DND-41 (cell line): ENCODE data around the gene TAF4.

ENCODE experiments used
- ATAC-seq: fragments of 200-7000 bp; cut with Tn5 transposase; 3 replicates; pipeline ENCODE4 v1.9.1; 2021; ENCODE audit warnings: low read depth; ENCODE audit not compliant: insufficient read depth
- DNase-seq: peaks from one replicate; pipeline ENCODE4 v3.0.0-alpha.2; 2020
- H2AFZ ChIP-seq: 2 replicates; pipeline ENCODE4 v1.6.0; 2012; ENCODE audit warnings: low read depth, low read length
- H3K27ac ChIP-seq: 2 replicates; pipeline ENCODE4 v1.5.1; 2012; ENCODE audit warnings: low read length, inconsistent platforms
- H3K27me3 ChIP-seq: fragments of 200-600 bp; sonication (generic); 2 replicates; pipeline ENCODE4 v1.6.0; 2012; ENCODE audit warnings: low read length, mild to moderate bottlenecking, inconsistent platforms; ENCODE audit not compliant: insufficient read depth, poor library complexity
- H3K36me3 ChIP-seq: 2 replicates; pipeline ENCODE4 v1.5.1; 2012; ENCODE audit warnings: low read length, inconsistent platforms; ENCODE audit not compliant: insufficient read depth
- H3K4me1 ChIP-seq: 2 replicates; pipeline ENCODE4 v1.5.1; 2012; ENCODE audit warnings: mild to moderate bottlenecking, low read length; ENCODE audit not compliant: insufficient read depth
- H3K4me2 ChIP-seq: 2 replicates; pipeline ENCODE4 v1.6.0; 2012; ENCODE audit warnings: mild to moderate bottlenecking, moderate library complexity, low read length, inconsistent platforms; ENCODE audit not compliant: insufficient read depth
- H3K4me3 ChIP-seq, 2 experiments: fragments of 200-600 bp in 1 of 2; shearing (Covaris generic) in 1 of 2; 2 replicates each; pipeline ENCODE4 v1.5.1; 2012 to 2016; ENCODE audit warnings: inconsistent platforms in 2 of 2, low read length in 2 of 2, mild to moderate bottlenecking in 2 of 2, low read depth in 1 of 2, moderate library complexity in 1 of 2
- H3K79me2 ChIP-seq: 2 replicates; pipeline ENCODE4 v1.6.0; 2012; ENCODE audit warnings: low read length, inconsistent platforms; ENCODE audit not compliant: insufficient read depth
- H3K9ac ChIP-seq: 2 replicates; pipeline ENCODE4 v1.6.0; 2012; ENCODE audit warnings: low read depth, mild to moderate bottlenecking, inconsistent platforms, low read length, moderate library complexity
- H3K9me3 ChIP-seq: 2 replicates; pipeline ENCODE4 v1.5.1; 2012; ENCODE audit warnings: low read length, moderate library complexity, mild to moderate bottlenecking, inconsistent platforms; ENCODE audit not compliant: insufficient read depth, severe bottlenecking
- H4K20me1 ChIP-seq: 2 replicates; pipeline ENCODE4 v1.6.0; 2012; ENCODE audit warnings: low read length; ENCODE audit not compliant: insufficient read depth
- CTCF ChIP-seq: IDR thresholded peaks from 2 replicates; pipeline ENCODE4 v1.5.1; 2012; ENCODE audit warnings: borderline replicate concordance, low read length, moderate library complexity, mild to moderate bottlenecking; ENCODE audit not compliant: poor library complexity, severe bottlenecking; ENCODE audit errors: extremely low read depth
- EZH2 ChIP-seq: IDR thresholded peaks from 3 replicates; pipeline ENCODE4 v1.6.1; 2012; ENCODE audit warnings: borderline replicate concordance, low read depth, mild to moderate bottlenecking, moderate library complexity, low read length, inconsistent platforms; ENCODE audit not compliant: severe bottlenecking

TAF4 gene

GRCh38 chr20:61926796-61927192, 138.9 kb downstream of the TAF4 start:
- no peaks in the 10 kb centered on the region for H3K27me3 ChIP-seq
- no peak overlapping the region for H2AFZ ChIP-seq
- no peak for ATAC-seq
- no peak overlapping the region for H3K9ac ChIP-seq
- H3K4me1 ChIP-seq, result no peaks in the 10 kb centered on the region
- H3K4me3 ChIP-seq, result no peak overlapping the region
- no peak overlapping the region for H3K27ac ChIP-seq
- no peaks in the 10 kb centered on the region for H3K36me3 ChIP-seq
- TF ChIP-seq EZH2, result no peak
- no peak for TF ChIP-seq CTCF
- H3K79me2 ChIP-seq, result no peaks in the 10 kb centered on the region
- DNase-seq, result no peak
- H3K9me3 ChIP-seq, result no peaks in the 10 kb centered on the region
- no peak overlapping the region for H3K4me2 ChIP-seq
- peaks cover 6% of the 10 kb centered on the region; the same call in 1 of the 2 replicates for H4K20me1 ChIP-seq

- Histone ChIP-seq H4K20me1 (peaks cover 6% of the 10 kb centered on the region; the same call in 1 of the 2 replicates), H3K36me3 (no peaks in the 10 kb centered on the region), H3K9ac (no peak overlapping the region), H3K4me2 (no peak overlapping the region), H3K27ac (no peak overlapping the region), H2AFZ (no peak overlapping the region), H3K27me3 (no peaks in the 10 kb centered on the region), H3K4me1 (no peaks in the 10 kb centered on the region), H3K79me2 (no peaks in the 10 kb centered on the region), H3K9me3 (no peaks in the 10 kb centered on the region), H3K4me3 (no peak overlapping the region)
- DNase-seq (no peak), ATAC-seq (no peak)
- TF ChIP-seq CTCF, result no peak
- TF ChIP-seq EZH2, result no peak
Observed at GRCh38 chr20:61926253-61926613, 139.4 kb downstream of the TAF4 start.

- Histone ChIP-seq H3K4me2 (no peak overlapping the region), H3K27me3 (no peaks in the 10 kb centered on the region), H3K36me3 (no peaks in the 10 kb centered on the region), H3K27ac (no peak overlapping the region), H3K4me3 (no peak overlapping the region), H3K9me3 (no peaks in the 10 kb centered on the region), H4K20me1 (peaks cover 6% of the 10 kb centered on the region; the same call in 1 of the 2 replicates), H3K79me2 (no peaks in the 10 kb centered on the region), H3K9ac (no peak overlapping the region), H2AFZ (no peak overlapping the region), H3K4me1 (no peaks in the 10 kb centered on the region)
- ATAC-seq (no peak), DNase-seq (no peak)
- TF ChIP-seq EZH2 (no peak), CTCF (no peak)
Observed at GRCh38 chr20:61925555-61926252, 140.0 kb downstream of the TAF4 start.
